OCI-LY7 (cell line): ENCODE results near the gene KCNK5. TPM values are rescaled to one million over a fixed set of nuclear protein-coding genes. Genes with fewer than 3 reads are reported as not detected.

Experiments
- BruUV-seq: library from RNA; stranded (reverse); fragments of 400-500 nt; replicated peaks from 2 replicates; lab custom pipeline; 2021; lab: Mats Ljungman, UMichigan
- CTCF ChIA-PET: fragments of 300-600 bp; sonication (Branson Sonifier 250); formaldehyde crosslinking; loops from one replicate; lab custom pipeline; 2022; ENCODE audit warnings: antibody characterized with exemption; ENCODE audit not compliant: unreplicated experiment; lab: Charles Lee
- POLR2A ChIA-PET: fragments of 300-600 bp; sonication (Branson Sonifier 250); formaldehyde crosslinking; loops from one replicate; lab custom pipeline; 2022; ENCODE audit warnings: antibody characterized with exemption; lab: Charles Lee
- DNase-seq: peaks from one replicate; pipeline ENCODE4 v3.0.0-alpha.2; 2015; ENCODE audit warnings: low spot score
- H2AFZ ChIP-seq: fragments of 200-600 bp; sonication (generic), shearing (Covaris generic); 2 replicates; pipeline ENCODE4 v1.6.1; 2014; ENCODE audit warnings: mild to moderate bottlenecking, antibody characterized with exemption, low read length, moderate library complexity
- H3K27ac ChIP-seq: fragments of 200-600 bp; sonication (generic); 2 replicates; pipeline ENCODE4 v1.5.1; 2014; ENCODE audit warnings: mixed run types, low read depth, mild to moderate bottlenecking, moderate library complexity, low read length, inconsistent platforms; ENCODE audit not compliant: poor library complexity, severe bottlenecking
- H3K36me3 ChIP-seq: fragments of 200-600 bp; sonication (generic); 2 replicates; pipeline ENCODE4 v1.6.1; 2014; ENCODE audit warnings: mild to moderate bottlenecking, antibody characterized with exemption, low read length, moderate library complexity, mixed read lengths; ENCODE audit not compliant: insufficient read depth
- H3K4me1 ChIP-seq: fragments of 200-600 bp; sonication (generic); 2 replicates; pipeline ENCODE4 v1.5.1; 2014; ENCODE audit warnings: mild to moderate bottlenecking, low read length; ENCODE audit not compliant: insufficient read depth, poor library complexity, severe bottlenecking
- H3K4me2 ChIP-seq: fragments of 200-600 bp; sonication (generic); 2 replicates; pipeline ENCODE4 v1.6.1; 2014; ENCODE audit warnings: mild to moderate bottlenecking, low read length
- H3K4me3 ChIP-seq: fragments of 200-600 bp; sonication (generic); 2 replicates; pipeline ENCODE4 v1.5.1; 2014; ENCODE audit warnings: mild to moderate bottlenecking, low read depth, low read length; ENCODE audit not compliant: poor library complexity, severe bottlenecking
- H3K79me2 ChIP-seq: fragments of 200-600 bp; sonication (generic); 2 replicates; pipeline ENCODE4 v1.6.1; 2016; ENCODE audit warnings: low read depth, mild to moderate bottlenecking, low read length, moderate library complexity, mixed read lengths; ENCODE audit not compliant: insufficient read depth
- H3K9me2 ChIP-seq: fragments of 200-600 bp; sonication (generic); 2 replicates; pipeline ENCODE4 v1.6.1; 2016; ENCODE audit warnings: mild to moderate bottlenecking, low read length, mixed read lengths; ENCODE audit not compliant: insufficient read depth
- H3K9me3 ChIP-seq: fragments of 200-600 bp; sonication (generic); 2 replicates; pipeline ENCODE4 v1.6.1; 2014; ENCODE audit warnings: mild to moderate bottlenecking, mixed run types, low read length, mixed read lengths
- H4K20me1 ChIP-seq: fragments of 200-600 bp; sonication (generic); 2 replicates; pipeline ENCODE4 v1.6.1; 2014; ENCODE audit warnings: mild to moderate bottlenecking, antibody characterized with exemption, low read length, moderate library complexity, mixed read lengths; ENCODE audit not compliant: insufficient read depth
- EZH2phosphoT487 ChIP-seq: fragments of 200-600 bp; sonication (generic); IDR thresholded peaks from 2 replicates; pipeline ENCODE4 v1.6.1; 2018; ENCODE audit warnings: low read depth, borderline replicate concordance, mild to moderate bottlenecking, mixed run types, antibody characterized with exemption, low read length, moderate library complexity, mixed read lengths
- intact Hi-C: fragments of 100-400 bp; cut with micrococcal nuclease; formaldehyde crosslinking; loops from one replicate; pipeline ENCODE4 v1.10.0; 2022; ENCODE audit not compliant: unreplicated experiment
- total RNA-seq, 2 experiments: library from RNA; depleted of rRNA in 1 of 2; stranded (reverse); fragments of >200 nt in 1 of 2; shearing (Covaris generic) in 1 of 2; gene quantifications; 2 replicates each; pipeline ENCODE4 v1.2.3, GENCODE V29; 2014 to 2022
- TF ChIP-seq, protein P1 (sequence below): fragments of 200-600 bp; sonication (generic); conservative IDR thresholded peaks from 2 replicates; pipeline ENCODE4 v1.5.1; 2014; ENCODE audit warnings: mild to moderate bottlenecking, antibody characterized with exemption, low read length, moderate library complexity, mixed read lengths

The KCNK5 gene
- total RNA-seq, 2 experiments from 2014 or later = not detected

DNA sequence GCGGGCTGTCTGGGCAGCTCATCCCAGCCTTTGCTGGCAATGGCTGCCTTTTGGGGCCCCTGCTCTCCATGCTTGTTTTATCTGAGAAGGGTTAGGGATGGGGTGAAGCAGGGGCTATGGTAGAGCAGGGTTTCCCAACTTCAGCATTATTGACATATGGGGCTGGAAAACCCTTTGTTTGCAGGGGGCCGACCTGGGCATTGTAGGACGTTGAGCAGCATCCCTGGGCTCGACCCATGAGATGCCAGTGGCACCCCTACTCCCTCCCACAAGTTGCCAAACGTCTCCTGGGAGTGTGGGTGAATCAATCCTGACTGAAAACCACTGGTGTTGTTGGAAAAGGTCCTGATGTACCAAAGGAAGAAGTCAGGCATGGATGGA, 56.9 kb downstream of the KCNK5 start:
- no peak overlapping the region for H3K4me3 ChIP-seq
- no peaks in the 10 kb centered on the region for H3K79me2 ChIP-seq
- no peaks in the 10 kb centered on the region for H3K36me3 ChIP-seq
- no peak overlapping the region for H3K4me2 ChIP-seq
- TF ChIP-seq EZH2phosphoT487 = no peak
- TF ChIP-seq, protein P1, sequence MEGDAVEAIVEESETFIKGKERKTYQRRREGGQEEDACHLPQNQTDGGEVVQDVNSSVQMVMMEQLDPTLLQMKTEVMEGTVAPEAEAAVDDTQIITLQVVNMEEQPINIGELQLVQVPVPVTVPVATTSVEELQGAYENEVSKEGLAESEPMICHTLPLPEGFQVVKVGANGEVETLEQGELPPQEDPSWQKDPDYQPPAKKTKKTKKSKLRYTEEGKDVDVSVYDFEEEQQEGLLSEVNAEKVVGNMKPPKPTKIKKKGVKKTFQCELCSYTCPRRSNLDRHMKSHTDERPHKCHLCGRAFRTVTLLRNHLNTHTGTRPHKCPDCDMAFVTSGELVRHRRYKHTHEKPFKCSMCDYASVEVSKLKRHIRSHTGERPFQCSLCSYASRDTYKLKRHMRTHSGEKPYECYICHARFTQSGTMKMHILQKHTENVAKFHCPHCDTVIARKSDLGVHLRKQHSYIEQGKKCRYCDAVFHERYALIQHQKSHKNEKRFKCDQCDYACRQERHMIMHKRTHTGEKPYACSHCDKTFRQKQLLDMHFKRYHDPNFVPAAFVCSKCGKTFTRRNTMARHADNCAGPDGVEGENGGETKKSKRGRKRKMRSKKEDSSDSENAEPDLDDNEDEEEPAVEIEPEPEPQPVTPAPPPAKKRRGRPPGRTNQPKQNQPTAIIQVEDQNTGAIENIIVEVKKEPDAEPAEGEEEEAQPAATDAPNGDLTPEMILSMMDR = no peak
- ChIA-PET CTCF (no interaction called here), POLR2A (no interaction called here)
- peaks cover 6% of the 10 kb centered on the region; the same call in 1 of the 2 replicates for H3K9me3 ChIP-seq
- no peaks in the 10 kb centered on the region for H3K4me1 ChIP-seq
- intact Hi-C loops = no loop called here
- no peaks in the 10 kb centered on the region for H4K20me1 ChIP-seq
- no peak for DNase-seq
- H3K9me2 ChIP-seq = no peaks in the 10 kb centered on the region
- H2AFZ ChIP-seq = no peak overlapping the region
- H3K27ac ChIP-seq = no peak overlapping the region
- no TSS peak for BruUV-seq

DNA sequence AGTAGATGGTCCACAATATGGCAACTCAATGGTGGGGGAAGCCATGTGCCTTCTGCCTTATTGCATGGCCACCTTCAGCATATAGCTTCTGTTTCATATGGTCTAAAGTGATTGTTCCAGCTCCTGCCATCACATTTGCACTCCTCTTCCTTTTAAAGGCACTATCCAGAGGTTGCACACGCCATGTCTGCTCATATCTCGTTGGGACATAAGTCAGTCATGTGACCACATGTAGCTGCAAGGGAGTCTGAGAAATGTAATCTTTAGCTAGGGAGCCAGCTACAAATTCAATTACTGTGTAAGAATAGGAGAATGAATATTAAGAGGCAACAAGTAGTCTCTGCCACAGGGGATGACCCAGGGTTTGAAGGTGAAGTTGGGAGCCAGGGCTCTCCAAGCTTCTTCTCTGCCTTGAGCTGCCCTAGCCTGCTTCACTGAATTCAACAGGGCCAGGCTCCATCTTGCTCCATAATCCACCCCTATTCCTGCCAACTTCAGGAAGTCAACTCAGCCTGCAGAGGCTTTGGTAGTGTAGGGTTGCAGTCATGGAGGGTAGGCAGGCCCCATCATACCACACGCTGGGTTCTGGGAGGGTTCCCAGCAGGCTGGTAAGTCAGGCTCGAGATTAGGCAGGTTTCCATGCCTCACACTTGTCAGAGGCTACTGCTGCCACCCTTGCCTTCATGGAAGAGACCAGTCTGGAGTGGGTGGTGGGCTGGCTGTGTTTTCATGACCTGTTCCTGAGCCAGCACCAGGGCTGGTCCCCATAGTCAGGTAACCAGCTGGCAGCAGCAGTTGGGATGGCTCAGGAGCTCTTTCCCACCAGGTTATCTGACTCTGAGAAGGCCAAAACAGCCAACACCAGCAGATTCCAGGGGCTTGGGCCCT, 57.5 kb downstream of the KCNK5 start:
- intact Hi-C loops = no loop called here
- Histone ChIP-seq H3K4me1 (no peaks in the 10 kb centered on the region), H3K27ac (no peak overlapping the region), H3K4me2 (no peak overlapping the region), H3K4me3 (no peak overlapping the region), H3K9me3 (0 out of 2 replicates have a peak, but pooled peaks cover 1% of the 10 kb centered on the region), H3K9me2 (no peaks in the 10 kb centered on the region), H4K20me1 (no peaks in the 10 kb centered on the region), H2AFZ (no peak overlapping the region), H3K36me3 (no peaks in the 10 kb centered on the region), H3K79me2 (no peaks in the 10 kb centered on the region)
- no TSS peak for BruUV-seq
- POLR2A ChIA-PET = no interaction called here
- no peak for DNase-seq
- CTCF ChIA-PET = no interaction called here
- TF ChIP-seq, protein P1 = no peak
- no peak for TF ChIP-seq EZH2phosphoT487

DNA sequence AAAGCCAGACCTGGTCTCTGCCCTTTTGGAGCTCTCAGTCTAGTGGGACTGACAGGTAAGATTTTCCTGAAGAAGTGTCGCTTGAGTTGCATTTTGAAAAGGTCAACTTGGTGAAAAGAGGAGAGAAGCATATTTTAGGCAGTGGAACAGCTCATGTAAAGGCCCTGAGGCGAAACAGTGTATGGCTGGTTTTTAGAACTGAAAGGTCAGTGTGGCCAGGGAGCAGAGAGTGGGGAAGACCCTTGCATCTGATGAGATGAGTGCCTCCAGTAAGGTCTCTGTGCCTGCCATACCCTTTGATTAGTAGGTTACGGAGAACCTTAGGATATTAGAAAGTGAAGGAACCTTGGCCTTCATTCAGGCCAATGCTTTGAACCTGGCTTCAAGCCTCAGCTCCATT, 58.4 kb downstream of the KCNK5 start:
- Histone ChIP-seq H3K4me3 (no peak overlapping the region), H3K9me2 (no peaks in the 10 kb centered on the region), H3K27ac (no peak overlapping the region), H2AFZ (no peak overlapping the region), H3K4me1 (no peaks in the 10 kb centered on the region), H3K4me2 (no peak overlapping the region), H3K36me3 (no peaks in the 10 kb centered on the region), H3K79me2 (no peaks in the 10 kb centered on the region), H4K20me1 (no peaks in the 10 kb centered on the region), H3K9me3 (no peaks in the 10 kb centered on the region)
- TF ChIP-seq EZH2phosphoT487 = no peak
- TF ChIP-seq, protein P1 = no peak
- POLR2A ChIA-PET = no interaction called here
- CTCF ChIA-PET = no interaction called here
- intact Hi-C loops = no loop called here
- no peak for DNase-seq
- BruUV-seq = no TSS peak
